Measurements from ENCODE around the gene HMGCS1. TPM values are rescaled to one million over a fixed set of nuclear protein-coding genes. Genes with fewer than 3 reads are reported as not detected.

HMGCS1 gene
- polyA plus RNA-seq, 1 donor from 2014 or later, result 498 TPM

DNA sequence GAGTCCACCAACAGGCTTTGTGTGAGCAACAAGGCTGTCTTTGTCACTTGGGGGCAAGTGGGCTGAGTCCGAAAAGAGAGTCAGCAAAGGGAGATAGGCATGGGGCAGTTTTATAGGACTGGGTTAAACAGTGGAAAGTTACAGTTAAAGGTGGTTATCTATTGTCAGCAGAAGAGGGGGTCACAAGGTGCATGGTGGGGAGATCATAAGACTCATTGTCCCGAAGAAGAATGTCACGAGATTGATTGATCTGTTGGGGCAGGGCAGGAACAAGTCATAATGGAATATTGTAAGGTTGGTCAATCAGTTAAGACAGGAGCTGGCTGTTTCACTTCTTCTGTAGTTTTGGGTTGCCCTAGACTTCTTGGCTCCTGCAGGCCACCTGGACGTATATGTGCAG is 7.6 kb upstream of the HMGCS1 start:
- Histone ChIP-seq H3K9ac (ENCODE audit: low read length) (no peak overlapping the region), H3K9me3 (ENCODE audit: low read length) (no peaks in the 10 kb centered on the region), H3K9me2 (ENCODE audit: insufficient read depth, low read length) (no peaks in the 10 kb centered on the region), H3K4me2 (ENCODE audit: low read length) (no peak overlapping the region), H3F3A (ENCODE audit: insufficient read depth, low read length, poor library complexity, severe bottlenecking) (no peaks in the 10 kb centered on the region), H3K27ac (ENCODE audit: low read length) (no peak overlapping the region), H2AFZ (ENCODE audit: low read depth, low read length) (no peak overlapping the region), H3K27me3 (ENCODE audit: insufficient read depth, low read depth, low read length) (no peaks in the 10 kb centered on the region), H3K36me3 (ENCODE audit: insufficient read depth, low read length) (no peaks in the 10 kb centered on the region), H3K79me2 (replicated peaks; ENCODE audit: insufficient read depth, low read length) (peaks cover 6% of the 10 kb centered on the region), H3K4me3 (ENCODE audit: low read length) (no peak overlapping the region), H4K20me1 (ENCODE audit: insufficient read depth) (no peaks in the 10 kb centered on the region)
- TF ChIP-seq, protein P1, sequence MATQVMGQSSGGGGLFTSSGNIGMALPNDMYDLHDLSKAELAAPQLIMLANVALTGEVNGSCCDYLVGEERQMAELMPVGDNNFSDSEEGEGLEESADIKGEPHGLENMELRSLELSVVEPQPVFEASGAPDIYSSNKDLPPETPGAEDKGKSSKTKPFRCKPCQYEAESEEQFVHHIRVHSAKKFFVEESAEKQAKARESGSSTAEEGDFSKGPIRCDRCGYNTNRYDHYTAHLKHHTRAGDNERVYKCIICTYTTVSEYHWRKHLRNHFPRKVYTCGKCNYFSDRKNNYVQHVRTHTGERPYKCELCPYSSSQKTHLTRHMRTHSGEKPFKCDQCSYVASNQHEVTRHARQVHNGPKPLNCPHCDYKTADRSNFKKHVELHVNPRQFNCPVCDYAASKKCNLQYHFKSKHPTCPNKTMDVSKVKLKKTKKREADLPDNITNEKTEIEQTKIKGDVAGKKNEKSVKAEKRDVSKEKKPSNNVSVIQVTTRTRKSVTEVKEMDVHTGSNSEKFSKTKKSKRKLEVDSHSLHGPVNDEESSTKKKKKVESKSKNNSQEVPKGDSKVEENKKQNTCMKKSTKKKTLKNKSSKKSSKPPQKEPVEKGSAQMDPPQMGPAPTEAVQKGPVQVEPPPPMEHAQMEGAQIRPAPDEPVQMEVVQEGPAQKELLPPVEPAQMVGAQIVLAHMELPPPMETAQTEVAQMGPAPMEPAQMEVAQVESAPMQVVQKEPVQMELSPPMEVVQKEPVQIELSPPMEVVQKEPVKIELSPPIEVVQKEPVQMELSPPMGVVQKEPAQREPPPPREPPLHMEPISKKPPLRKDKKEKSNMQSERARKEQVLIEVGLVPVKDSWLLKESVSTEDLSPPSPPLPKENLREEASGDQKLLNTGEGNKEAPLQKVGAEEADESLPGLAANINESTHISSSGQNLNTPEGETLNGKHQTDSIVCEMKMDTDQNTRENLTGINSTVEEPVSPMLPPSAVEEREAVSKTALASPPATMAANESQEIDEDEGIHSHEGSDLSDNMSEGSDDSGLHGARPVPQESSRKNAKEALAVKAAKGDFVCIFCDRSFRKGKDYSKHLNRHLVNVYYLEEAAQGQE (IDR thresholded peaks at IDR 0.05; ENCODE audit: borderline replicate concordance), result no peak
- TF ChIP-seq EP300 (conservative IDR thresholded peaks at IDR 0.05; ENCODE audit: poor library complexity, severe bottlenecking) (no peak), TAF1 (IDR thresholded peaks at IDR 0.05; ENCODE audit: low read depth) (no peak), RAD21 (conservative IDR thresholded peaks at IDR 0.05) (no peak), SMC3 (conservative IDR thresholded peaks at IDR 0.05; ENCODE audit: poor library complexity) (no peak), MXI1 (conservative IDR thresholded peaks at IDR 0.05; ENCODE audit: poor library complexity, severe bottlenecking) (no peak), EZH2 (IDR thresholded peaks at IDR 0.05; ENCODE audit: borderline replicate concordance, insufficient read depth, low read length, poor library complexity, severe bottlenecking) (no peak), POLR2AphosphoS5 (IDR thresholded peaks at IDR 0.05) (no peak)
- TF ChIP-seq, protein P2, sequence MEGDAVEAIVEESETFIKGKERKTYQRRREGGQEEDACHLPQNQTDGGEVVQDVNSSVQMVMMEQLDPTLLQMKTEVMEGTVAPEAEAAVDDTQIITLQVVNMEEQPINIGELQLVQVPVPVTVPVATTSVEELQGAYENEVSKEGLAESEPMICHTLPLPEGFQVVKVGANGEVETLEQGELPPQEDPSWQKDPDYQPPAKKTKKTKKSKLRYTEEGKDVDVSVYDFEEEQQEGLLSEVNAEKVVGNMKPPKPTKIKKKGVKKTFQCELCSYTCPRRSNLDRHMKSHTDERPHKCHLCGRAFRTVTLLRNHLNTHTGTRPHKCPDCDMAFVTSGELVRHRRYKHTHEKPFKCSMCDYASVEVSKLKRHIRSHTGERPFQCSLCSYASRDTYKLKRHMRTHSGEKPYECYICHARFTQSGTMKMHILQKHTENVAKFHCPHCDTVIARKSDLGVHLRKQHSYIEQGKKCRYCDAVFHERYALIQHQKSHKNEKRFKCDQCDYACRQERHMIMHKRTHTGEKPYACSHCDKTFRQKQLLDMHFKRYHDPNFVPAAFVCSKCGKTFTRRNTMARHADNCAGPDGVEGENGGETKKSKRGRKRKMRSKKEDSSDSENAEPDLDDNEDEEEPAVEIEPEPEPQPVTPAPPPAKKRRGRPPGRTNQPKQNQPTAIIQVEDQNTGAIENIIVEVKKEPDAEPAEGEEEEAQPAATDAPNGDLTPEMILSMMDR (IDR thresholded peaks at IDR 0.05; ENCODE audit: poor library complexity, severe bottlenecking), result no peak

DNA sequence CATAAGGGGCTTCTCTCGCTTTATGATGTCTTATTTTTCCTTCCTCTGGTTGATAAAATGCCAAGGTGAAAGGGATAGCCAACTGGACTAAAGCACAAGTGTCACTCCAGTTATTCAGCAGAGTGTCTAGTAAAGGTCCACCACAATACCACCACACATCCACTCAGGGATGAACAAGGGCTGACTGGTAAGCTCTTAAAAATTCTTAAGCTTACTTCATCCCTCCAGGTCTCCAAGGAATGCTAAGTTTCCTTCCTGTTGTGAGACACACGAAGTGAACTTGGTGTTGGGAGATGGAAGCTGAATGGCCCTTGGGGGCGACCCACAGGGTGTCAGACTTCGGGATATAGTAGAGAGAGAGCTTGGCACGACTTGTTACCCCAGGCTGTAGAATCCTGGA is 3.2 kb upstream of the HMGCS1 start:
- H3K27me3 ChIP-seq (ENCODE audit: insufficient read depth, low read depth, low read length), result no peaks in the 10 kb centered on the region
- H3K36me3 ChIP-seq (ENCODE audit: insufficient read depth, low read length), result no peaks in the 10 kb centered on the region
- peaks cover under 1% of the 10 kb centered on the region for H4K20me1 ChIP-seq (ENCODE audit: insufficient read depth)
- H3K79me2 ChIP-seq (replicated peaks; ENCODE audit: insufficient read depth, low read length), result peaks cover 23% of the 10 kb centered on the region
- no peak overlapping the region for H2AFZ ChIP-seq (ENCODE audit: low read depth, low read length)
- H3K9ac ChIP-seq (ENCODE audit: low read length), result no peak overlapping the region
- H3K9me2 ChIP-seq (ENCODE audit: insufficient read depth, low read length), result no peaks in the 10 kb centered on the region
- H3K4me3 ChIP-seq (ENCODE audit: low read length), result no peak overlapping the region
- H3F3A ChIP-seq (ENCODE audit: insufficient read depth, low read length, poor library complexity, severe bottlenecking), result peaks cover 8% of the 10 kb centered on the region
- no peak overlapping the region for H3K27ac ChIP-seq (ENCODE audit: low read length)
- H3K4me2 ChIP-seq (ENCODE audit: low read length), result no peak overlapping the region
- no peak for TF ChIP-seq RAD21 (conservative IDR thresholded peaks at IDR 0.05)
- no peak for TF ChIP-seq POLR2AphosphoS5 (IDR thresholded peaks at IDR 0.05)
- no peak for TF ChIP-seq MXI1 (conservative IDR thresholded peaks at IDR 0.05; ENCODE audit: poor library complexity, severe bottlenecking)
- TF ChIP-seq SMC3 (conservative IDR thresholded peaks at IDR 0.05; ENCODE audit: poor library complexity), result no peak
- no peak for TF ChIP-seq TAF1 (IDR thresholded peaks at IDR 0.05; ENCODE audit: low read depth)
- TF ChIP-seq, protein P2 (IDR thresholded peaks at IDR 0.05; ENCODE audit: poor library complexity, severe bottlenecking), result no peak
- no peak for TF ChIP-seq EZH2 (IDR thresholded peaks at IDR 0.05; ENCODE audit: borderline replicate concordance, insufficient read depth, low read length, poor library complexity, severe bottlenecking)
- TF ChIP-seq, protein P1 (IDR thresholded peaks at IDR 0.05; ENCODE audit: borderline replicate concordance), result no peak
- TF ChIP-seq EP300 (conservative IDR thresholded peaks at IDR 0.05; ENCODE audit: poor library complexity, severe bottlenecking), result no peak
- no peaks in the 10 kb centered on the region for H3K9me3 ChIP-seq (ENCODE audit: low read length)

All from neural cell (in vitro differentiated cells).